C4-2B (cell line): ENCODE data around the gene EIF4G2.
A peak's percentile ranks its signal among the peaks of the same experiment; 100 is the strongest.

ENCODE experiments used
- H3K27ac ChIP-seq: fragments of 450-650 bp; 2 replicates; pipeline ENCODE4 v1.5.1; 2017
- ZFX ChIP-seq: fragments of 450-650 bp; IDR thresholded peaks from 2 replicates; pipeline ENCODE4 v1.6.1; 2017
- TF ChIP-seq, protein P1 (sequence below): fragments of 450-650 bp; conservative IDR thresholded peaks from 2 replicates; pipeline ENCODE4 v1.5.1; 2017; ENCODE audit warnings: mild to moderate bottlenecking

Gene EIF4G2

DNA sequence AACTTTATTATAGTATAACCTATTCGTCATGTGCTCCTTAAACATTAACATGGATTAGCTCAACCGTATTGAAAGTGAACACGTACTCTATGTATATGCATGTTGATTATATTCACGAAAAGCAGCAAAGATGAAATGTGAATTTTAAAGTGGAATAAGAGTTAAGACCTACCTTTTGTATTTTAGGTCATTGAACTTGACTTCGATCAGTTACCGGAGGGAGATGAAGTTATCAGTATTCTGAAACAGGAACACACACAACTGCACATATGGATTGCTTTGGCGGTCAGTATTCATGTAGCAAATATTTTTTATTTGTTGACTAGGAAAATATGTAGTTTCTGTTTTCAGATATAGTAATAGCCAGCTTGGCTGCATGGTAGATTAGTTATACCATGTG lies 56.2 kb downstream of the EIF4G2 start:
- H3K27ac ChIP-seq: no peak overlapping the region
- no peak for TF ChIP-seq ZFX
- TF ChIP-seq, protein P1, sequence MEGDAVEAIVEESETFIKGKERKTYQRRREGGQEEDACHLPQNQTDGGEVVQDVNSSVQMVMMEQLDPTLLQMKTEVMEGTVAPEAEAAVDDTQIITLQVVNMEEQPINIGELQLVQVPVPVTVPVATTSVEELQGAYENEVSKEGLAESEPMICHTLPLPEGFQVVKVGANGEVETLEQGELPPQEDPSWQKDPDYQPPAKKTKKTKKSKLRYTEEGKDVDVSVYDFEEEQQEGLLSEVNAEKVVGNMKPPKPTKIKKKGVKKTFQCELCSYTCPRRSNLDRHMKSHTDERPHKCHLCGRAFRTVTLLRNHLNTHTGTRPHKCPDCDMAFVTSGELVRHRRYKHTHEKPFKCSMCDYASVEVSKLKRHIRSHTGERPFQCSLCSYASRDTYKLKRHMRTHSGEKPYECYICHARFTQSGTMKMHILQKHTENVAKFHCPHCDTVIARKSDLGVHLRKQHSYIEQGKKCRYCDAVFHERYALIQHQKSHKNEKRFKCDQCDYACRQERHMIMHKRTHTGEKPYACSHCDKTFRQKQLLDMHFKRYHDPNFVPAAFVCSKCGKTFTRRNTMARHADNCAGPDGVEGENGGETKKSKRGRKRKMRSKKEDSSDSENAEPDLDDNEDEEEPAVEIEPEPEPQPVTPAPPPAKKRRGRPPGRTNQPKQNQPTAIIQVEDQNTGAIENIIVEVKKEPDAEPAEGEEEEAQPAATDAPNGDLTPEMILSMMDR: no peak

DNA sequence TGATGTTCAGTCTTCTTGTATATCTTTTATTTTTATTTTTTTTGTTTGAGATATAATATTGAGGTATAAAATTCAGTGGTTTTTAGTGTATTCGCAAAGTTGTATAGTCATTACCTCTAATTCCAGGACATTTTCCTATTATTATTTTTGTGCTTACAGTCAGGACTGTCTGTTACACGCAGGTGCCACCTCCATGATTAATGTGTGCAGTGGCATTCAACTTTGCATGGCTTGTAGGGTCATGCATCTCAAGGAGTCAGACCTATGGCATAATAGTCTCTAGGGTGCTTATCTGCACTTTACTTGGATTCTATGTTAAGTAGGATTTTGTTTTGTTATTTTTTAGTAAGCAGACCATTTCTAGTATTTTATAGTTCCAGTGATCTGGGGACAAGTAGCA lies 56.7 kb downstream of the EIF4G2 start:
- TF ChIP-seq ZFX: no peak
- TF ChIP-seq, protein P1: no peak
- no peak overlapping the region; the same call in 1 of the 2 replicates for H3K27ac ChIP-seq

DNA sequence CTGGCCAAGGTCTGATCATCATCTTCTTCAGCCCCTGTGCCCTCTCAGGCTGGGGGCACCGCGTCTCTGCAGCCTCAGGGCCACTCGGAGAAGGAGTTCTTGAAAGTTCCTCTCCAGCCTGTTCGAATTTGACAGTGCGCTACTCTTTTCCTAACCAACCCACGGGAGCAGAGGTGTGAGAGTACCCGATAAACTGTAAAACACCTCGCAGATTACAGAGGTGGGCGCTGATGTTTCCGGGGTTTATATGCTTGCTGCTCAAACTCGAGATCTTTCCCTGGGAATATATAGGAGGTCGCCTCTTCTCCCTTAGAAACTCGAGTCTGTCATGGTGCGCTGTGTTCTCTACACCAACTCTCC lies 57.2 kb downstream of the EIF4G2 start:
- TF ChIP-seq ZFX: no peak
- TF ChIP-seq, protein P1: no peak
- peak overlapping the region; percentile 85 for H3K27ac ChIP-seq

DNA sequence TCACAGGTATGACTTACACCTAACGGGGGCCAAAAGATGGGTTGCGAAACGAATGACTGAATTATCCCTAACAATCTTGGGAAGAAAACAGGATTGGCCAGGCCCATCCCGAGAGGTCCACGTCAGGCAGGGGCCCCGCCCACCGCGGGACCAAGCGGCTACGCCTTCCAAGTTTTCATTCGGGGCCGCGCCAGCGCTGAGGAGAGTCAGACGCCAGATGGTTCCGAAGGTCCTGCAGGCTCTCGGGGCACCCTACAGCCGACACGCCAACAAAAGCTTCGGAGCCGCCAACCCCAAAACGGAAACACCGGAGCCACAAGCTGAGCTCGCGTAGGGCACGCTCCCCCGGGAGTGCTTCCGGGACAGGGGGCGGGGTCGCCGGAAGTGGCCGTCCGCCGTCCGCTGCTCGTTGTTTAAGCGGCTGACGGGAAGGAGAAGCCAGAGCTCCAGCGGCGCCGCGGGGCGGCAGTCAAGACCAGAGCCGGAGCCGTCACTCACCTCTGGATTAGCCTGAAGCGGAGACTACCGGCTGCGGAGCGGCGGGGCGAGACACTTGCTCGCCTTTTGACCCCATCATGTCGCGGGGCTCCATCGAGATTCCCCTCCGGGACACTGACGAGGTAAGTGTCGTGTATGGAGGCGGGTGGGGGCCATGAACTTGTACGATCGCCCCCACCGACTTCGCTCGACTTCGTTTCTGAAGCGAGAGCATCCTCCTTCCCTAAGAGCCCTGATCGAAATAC lies 57.7 kb downstream of the EIF4G2 start, which contains the start of gene CTR9:
TSS of gene CTR9 (plus strand) at position 409 of the 743 bp plus-strand sequence. CDS start at position 576, 167 bp downstream.
- TF ChIP-seq, protein P1: peak; percentile 38
- no peak for TF ChIP-seq ZFX
- peak within 1 kb of the TSS; percentile 85 for H3K27ac ChIP-seq

DNA sequence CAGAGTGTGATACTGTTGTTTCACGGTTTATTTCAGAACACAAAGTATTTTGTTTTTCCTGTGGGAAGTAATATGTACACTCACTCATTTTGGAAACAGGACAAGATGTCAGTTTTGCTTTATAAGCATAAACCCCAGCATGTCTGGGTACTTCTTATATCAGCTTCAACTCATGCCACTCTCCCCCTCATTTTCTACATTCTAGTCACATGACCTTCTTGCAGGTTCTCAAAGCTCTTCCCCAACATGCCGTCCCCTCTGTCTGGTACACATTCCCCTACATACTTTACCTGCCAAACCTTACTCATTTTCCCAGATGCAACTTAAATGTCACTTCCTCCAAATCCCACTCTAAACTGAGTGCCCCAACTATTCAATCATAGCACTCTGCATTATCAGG lies 59.2 kb downstream of the EIF4G2 start:
- no peak overlapping the region for H3K27ac ChIP-seq
- TF ChIP-seq, protein P1: no peak
- no peak for TF ChIP-seq ZFX

DNA sequence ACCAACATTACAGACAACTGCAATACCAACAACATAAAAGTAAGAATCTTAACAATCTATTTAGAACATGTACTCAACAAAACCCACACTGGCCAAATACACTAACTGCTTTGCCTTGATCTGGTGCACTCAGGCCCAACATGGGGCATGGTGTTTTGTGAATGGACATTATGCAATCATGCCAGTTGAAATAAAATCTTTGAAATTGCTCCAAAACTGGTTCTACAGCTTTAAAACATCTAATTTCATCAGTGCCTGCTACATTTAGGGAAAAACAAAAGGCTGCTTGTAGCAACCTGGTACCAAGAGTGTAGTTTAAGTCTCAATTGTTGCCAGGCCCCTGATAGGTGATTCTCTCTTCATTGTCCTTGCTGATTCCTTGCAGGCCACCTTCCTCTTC lies 61.0 kb downstream of the EIF4G2 start:
- no peak overlapping the region for H3K27ac ChIP-seq
- TF ChIP-seq ZFX: no peak
- TF ChIP-seq, protein P1: no peak
